DOHH2 (cell line): ENCODE data around the gene TMEM107.

Experiments used
- EZH2phosphoT487 ChIP-seq: fragments of 200-600 bp; sonication (generic); IDR thresholded peaks from 2 replicates; pipeline ENCODE4 v1.6.1; 2017; ENCODE audit warnings: borderline replicate concordance, mild to moderate bottlenecking, antibody characterized with exemption, low read length, moderate library complexity, mixed read lengths
- TF ChIP-seq, protein P1 (sequence below): fragments of 200-600 bp; sonication (generic); IDR thresholded peaks from one replicate; pipeline ENCODE4 v1.5.1; 2014; ENCODE audit warnings: antibody characterized with exemption, mild to moderate bottlenecking, low read depth, low read length; ENCODE audit not compliant: poor library complexity, severe bottlenecking

- TF ChIP-seq, protein P1, sequence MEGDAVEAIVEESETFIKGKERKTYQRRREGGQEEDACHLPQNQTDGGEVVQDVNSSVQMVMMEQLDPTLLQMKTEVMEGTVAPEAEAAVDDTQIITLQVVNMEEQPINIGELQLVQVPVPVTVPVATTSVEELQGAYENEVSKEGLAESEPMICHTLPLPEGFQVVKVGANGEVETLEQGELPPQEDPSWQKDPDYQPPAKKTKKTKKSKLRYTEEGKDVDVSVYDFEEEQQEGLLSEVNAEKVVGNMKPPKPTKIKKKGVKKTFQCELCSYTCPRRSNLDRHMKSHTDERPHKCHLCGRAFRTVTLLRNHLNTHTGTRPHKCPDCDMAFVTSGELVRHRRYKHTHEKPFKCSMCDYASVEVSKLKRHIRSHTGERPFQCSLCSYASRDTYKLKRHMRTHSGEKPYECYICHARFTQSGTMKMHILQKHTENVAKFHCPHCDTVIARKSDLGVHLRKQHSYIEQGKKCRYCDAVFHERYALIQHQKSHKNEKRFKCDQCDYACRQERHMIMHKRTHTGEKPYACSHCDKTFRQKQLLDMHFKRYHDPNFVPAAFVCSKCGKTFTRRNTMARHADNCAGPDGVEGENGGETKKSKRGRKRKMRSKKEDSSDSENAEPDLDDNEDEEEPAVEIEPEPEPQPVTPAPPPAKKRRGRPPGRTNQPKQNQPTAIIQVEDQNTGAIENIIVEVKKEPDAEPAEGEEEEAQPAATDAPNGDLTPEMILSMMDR, result no peak
- no peak for TF ChIP-seq EZH2phosphoT487
Measured at GRCh38 chr17:8143581-8144400, 32.4 kb downstream of the TMEM107 start.
